Stimulated activated CD4-positive, alpha-beta T cell treated with anti-CD3 and anti-CD28 coated beads, Interleukin-2, amount 100 ng/mL, for 4 hours (primary cell): ENCODE results near the gene DOC2A.
"Not testable (repeated sequence)": the region's sequence is repeated elsewhere in the genome, so short reads cannot be mapped to it uniquely, and the experiment has no call there.

Experiments
- DNase-seq: peaks from one replicate; pipeline ENCODE4 v3.0.0-alpha.2; 2020; ENCODE audit warnings: low read depth

DOC2A gene

DNA sequence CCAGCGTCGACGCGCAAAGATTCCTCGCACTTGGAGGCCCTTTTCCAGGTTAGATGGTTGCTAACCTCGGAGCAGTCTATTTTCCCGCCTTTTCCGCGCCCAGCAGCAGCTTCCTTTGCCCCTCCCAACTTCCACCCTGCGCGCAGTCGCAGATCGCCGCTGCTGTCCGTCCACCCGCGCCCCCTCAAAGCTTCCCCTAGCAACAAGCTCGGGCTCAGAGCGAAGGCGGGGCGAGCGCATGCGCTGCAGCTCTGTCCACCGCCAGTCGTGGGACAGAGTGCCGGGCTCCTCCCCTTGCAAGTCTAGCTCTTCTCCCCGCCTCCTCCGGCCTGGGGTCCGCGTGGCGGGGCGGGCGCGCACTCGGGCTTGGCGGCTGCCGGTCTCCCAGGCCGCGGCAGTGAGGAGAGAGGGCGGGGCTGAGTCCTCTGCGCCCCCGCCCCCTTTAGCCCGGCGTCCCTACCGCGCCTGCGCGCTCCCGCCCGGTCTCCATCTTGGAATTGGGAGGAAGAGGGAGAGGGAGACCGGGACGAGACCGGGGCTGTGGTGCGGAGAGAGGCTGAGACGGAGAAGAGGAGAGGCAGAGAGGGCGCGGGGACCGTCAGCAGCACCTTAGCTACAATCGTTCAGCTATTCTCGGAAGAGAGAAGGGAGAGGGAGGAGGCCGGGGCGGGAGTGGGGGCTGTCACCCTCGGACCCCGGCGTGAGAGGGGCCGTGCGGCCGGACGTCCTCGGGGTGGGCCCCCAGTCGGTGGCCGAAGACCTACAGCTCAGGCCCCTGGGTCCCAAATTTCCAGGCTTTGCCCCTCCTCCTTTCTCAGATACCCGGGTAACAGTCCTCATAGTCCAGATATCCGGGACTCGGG is 37.2 kb downstream of the DOC2A start, which contains the start of gene TAOK2:
TSS of gene TAOK2 (plus strand) at position 485 of the 863 bp plus-strand sequence. CDS start 3,905 bp downstream, outside the sequence.
- DNase-seq: peak; percentile 84

DNA sequence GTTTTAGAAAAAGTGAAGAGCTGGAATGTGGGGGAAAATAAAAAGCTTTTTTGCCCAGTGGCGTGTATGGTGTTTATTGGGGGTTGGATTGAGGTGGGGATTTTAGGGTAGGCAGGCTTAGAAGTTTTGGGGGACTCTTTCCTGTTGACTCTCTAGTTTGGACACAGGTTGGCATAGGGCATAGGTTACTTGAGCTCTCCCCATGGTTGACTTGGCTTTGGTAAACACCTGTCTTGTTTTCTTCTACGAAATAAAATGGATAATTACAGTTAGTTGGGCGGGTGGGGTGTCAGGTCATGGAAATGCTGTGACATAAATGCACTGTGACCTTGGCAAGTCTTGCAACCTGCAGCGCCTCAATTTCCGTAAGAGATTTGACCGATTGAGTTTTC is 37.8 kb downstream of the DOC2A start:
- DNase-seq: no peak

DNA sequence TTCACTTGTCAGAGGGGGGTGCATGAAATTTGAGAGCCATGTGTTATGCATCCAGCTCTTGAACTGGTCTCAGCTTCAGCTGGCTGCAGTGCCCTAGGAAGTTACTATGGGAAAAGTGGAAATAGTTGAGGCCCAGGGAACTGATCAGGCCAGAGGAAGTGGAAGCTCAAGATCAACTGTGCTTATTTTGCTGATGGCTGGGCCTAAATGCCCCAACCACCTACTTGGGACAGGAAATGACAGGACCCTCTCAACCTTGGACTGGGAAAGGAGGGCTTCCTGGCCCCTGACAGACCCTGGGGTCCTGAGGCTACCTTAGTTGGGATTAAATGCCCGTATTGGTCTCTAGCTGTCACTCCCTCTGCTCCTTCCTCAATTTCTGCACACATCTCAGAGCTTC is 38.3 kb downstream of the DOC2A start:
- DNase-seq: no peak

DNA sequence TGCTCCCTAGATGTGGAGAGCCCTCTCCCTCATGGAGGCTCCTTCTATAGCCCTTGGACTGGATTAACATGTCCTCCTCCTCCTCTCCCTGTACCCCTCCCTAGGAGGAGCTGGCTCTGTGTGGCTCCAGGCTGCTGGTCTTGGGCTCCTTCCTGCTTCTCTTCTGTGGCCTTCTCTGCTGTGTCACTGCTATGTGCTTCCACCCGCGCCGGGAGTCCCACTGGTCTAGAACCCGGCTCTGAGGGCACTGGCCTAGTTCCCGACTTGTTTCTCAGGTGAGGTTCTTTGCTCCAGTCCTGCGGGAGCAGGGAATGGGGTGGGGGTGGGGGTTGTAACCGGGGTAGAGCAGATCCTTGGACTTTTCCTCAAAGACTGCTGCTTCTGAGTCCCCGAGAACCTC is 39.5 kb downstream of the DOC2A start:
- DNase-seq: no peak

DNA sequence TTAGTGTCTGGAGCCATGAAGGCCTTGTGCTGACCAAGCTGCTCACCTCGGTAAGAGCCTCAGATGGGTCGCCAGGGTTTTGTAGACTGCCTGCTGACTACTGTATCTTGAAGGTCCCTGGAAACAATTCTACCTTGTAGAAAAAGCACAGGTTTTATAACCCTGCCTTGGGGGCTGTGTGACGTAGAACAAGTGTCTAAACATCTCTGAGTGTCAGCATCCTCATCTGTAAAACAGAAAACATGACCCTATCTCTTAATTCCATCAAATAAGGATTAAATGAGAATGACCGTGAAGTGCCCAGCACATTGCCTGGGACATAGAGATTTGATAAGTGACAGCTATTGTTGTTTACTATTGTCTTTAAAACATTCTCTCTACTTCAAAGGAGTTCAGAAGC is 42.6 kb downstream of the DOC2A start:
- no peak for DNase-seq

DNA sequence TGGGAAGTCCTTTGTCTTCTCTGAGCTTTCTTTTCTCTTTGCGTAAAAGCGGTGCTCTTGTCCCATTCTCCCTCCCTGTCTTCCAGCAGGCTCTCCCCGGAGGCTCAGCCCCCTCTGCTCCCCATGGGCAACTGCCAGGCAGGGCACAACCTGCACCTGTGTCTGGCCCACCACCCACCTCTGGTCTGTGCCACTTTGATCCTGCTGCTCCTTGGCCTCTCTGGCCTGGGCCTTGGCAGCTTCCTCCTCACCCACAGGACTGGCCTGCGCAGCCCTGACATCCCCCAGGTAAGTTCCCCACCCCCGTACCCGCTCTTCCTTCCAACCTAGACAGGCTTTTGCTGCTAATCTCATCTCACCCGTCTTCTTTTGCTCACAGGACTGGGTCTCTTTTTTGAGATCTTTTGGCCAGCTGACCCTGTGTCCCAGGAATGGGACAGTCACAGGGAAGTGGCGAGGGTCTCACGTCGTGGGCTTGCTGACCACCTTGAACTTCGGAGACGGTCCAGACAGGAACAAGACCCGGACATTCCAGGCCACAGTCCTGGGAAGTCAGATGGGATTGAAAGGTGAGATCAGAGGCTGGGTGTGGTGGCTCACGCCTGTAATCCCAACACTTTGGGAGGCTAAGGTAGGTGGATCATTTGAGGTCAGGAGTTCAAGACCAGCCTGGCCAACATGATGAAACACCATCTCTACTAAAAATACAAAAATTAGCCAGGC is 47.6 kb downstream of the DOC2A start:
- DNase-seq: no peak

DNA sequence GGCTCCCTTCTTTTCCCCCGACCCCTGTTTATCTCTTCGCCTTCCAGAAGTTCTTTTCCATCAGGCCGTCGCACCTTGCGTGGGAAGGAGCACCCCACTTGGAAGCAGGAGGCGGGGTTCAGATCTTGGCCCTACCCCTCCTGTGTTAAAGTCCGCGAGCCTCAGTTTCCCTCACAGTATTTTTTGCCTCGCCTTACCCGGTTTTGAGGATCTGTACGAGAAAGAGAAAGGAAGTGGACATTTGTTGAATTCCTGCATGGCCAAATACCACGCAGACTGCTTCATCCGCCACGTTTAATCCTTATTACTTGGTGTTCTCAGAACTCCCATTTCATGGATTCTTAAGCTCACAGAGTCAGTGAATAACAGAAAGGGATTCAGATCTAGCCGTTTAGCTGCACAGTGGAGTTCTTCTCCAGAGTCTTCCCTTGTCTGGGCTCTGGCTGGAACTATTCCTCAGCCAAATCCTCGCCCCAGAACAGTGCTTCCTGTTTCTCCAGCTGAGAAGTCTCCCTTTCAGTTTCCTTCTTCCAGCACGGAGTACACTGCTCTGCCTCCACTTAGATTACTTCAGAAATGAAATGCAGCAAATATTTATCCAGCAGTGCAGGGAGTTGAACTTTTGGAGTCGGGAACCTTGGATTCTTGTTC is 48.4 kb downstream of the DOC2A start:
- DNase-seq: no peak

DNA sequence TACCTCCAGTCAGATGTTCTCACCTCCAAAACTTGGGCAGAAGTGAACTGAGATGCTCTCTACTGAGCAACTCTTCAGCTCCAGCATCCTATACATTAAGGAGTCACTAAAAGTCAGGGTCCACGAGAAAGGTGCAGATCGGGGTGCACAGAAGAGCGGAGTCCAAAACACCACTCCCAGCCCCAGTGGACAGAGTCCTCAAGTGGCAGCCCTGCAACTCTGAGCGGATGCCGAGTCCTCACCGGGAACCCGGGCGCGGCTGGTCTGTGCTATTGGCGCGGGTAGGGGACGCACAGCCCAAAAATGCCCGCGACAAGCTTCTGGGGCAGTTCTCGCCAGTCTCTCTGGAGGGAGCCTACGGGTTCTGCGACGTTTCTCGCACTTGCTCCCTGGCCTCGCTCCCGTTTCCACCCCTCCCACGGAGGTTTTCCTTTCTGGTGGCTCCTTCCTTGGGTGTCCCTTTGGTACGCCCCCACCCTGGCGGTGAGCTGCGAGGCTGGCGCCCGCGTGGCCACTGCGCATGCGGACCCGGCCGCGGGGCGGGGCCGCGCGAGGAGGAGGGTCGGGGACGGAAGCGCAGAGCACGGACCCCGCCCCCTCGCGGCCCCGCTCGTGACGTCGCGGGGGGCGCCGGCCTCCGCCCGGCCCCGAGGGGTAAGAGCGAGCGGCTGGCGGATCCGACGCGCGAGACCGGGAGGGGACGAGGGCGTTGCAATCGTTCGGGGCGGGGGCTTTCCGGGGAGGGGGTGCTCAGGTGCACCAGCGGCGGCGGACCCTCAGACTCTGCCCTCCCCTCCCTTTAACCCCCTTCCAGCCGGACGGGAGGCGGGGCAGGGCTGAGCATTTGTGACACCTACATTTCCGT is 49.1 kb downstream of the DOC2A start, which contains the start of gene TMEM219:
TSS of gene TMEM219 (plus strand) at position 601 of the 865 bp plus-strand sequence. CDS start 1,065 bp downstream, outside the sequence.
- peak; percentile 88 for DNase-seq

DNA sequence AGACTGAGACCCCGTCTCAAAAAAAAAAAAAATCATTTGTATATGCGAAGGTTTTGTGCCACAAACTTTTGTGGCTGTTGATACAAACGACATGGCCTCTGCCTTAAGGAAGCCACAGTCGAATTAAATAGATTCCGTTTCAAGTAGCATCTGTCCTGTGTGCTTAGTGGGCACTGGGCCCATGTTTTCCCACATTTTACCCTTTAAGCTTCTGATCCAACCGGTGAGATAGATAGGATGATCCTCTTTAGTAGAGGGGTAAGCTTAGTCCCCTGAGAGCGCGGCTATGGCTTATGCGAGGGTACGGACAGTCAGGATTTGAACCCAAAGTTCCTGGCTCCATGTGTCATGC is 49.7 kb downstream of the DOC2A start:
- no peak for DNase-seq

DNA sequence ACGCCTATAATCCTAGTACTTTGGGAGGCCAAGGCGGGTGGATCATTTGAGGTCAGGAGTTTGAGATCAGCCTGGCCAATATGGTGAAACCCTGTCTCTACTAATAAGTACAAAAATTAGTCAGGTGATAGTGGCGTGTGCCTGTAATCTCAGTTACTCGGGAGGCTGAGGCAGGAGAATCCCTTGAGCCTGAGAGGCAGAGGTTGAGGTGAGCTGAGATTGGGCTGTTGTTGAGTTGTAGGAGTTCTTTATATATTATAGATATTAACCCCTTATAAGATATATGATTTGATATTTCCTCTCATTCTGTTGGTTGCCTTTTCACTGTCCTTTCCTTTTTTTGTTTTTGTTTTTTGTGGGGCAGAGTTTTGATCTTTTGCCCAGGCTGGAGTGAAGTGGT is 51.0 kb downstream of the DOC2A start:
- DNase-seq: not testable (repeated sequence)

DNA sequence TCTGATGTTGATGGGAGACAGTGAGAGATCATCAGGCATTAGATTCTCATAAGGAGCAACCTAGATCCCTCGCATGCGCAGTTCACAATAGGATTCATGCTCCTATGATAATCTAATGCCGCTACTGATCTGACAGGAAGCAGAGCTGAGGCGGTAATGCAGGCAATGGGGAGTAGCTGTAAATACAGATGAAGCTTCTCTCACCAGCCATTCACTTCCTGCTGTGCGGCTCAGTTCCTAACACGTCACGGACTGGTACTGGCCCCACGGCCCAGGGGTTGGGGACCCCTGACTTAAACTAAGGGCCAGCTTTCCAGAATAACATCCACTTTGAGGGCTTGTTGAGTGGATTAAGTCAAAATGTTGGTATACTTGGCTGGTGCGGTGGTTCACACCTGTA is 51.5 kb downstream of the DOC2A start:
- no peak for DNase-seq

DNA sequence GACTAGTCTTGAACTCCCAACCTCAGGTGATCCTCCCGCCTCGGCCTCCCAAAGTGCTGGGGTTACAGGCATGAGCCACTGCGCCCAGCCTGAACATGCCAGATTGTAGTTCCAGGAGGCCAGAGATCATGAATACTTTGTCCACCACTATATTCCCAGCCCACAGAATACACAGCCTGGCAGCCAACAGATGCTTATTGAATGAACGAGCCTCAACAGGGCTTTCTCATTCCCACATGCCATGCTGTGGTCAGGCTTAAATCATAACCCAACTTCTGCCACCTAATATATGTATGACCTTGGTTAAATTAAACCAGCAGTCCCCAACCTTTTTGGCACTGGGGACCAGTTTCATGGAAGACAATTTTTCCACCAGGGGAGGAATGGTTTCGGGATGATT is 52.1 kb downstream of the DOC2A start:
- DNase-seq: no peak
